Natural killer cell (primary cell): ENCODE results near the gene EPHB1. TPM values are rescaled to one million over a fixed set of nuclear protein-coding genes. Genes with fewer than 3 reads are reported as not detected.

Experiments
- ATAC-seq, 3 donors: fragments of 150-1000 bp in 2 of 3; fragments of 200-7000 bp in 1 of 3; cut with Tn5 transposase; 1 replicate in 1 of 3; 2 replicates in 2 of 3; pipeline ENCODE4 v1.10.0; 2021; ENCODE audit warnings: mild to moderate bottlenecking in 2 of 3, moderate library complexity in 2 of 3
- DNase-seq, 2 donors: peaks; one replicate each; pipeline versions ENCODE4 v3.0.0 to v3.0.0-alpha.2; 2013 to 2021; ENCODE audit warnings: mixed read lengths in 1 of 2
- H3K27ac ChIP-seq: one replicate; pipeline ENCODE4 v1.5.1; 2013; ENCODE audit warnings: mild to moderate bottlenecking, low read length
- H3K27me3 ChIP-seq: one replicate; pipeline ENCODE4 v1.6.1; 2013; ENCODE audit warnings: low read length; ENCODE audit not compliant: control insufficient read depth, insufficient read depth
- H3K36me3 ChIP-seq: one replicate; pipeline ENCODE4 v1.6.1; 2013; ENCODE audit warnings: low read length; ENCODE audit not compliant: control insufficient read depth, insufficient read depth
- H3K4me1 ChIP-seq: one replicate; pipeline ENCODE4 v1.6.1; 2013; ENCODE audit warnings: low read length; ENCODE audit not compliant: control insufficient read depth, insufficient read depth
- H3K4me3 ChIP-seq: one replicate; pipeline ENCODE4 v1.5.1; 2013; ENCODE audit warnings: low read length
- H3K9me3 ChIP-seq: one replicate; pipeline ENCODE4 v1.6.1; 2013; ENCODE audit warnings: low read length; ENCODE audit not compliant: control insufficient read depth, insufficient read depth
- H3K27ac Mint-ChIP-seq, 2 donors: one replicate each; pipeline ENCODE4 v1.8.0; 2022; ENCODE audit warnings: mild to moderate bottlenecking in 2 of 2, mixed read lengths in 2 of 2, moderate library complexity in 1 of 2
- H3K27me3 Mint-ChIP-seq, 2 donors: one replicate each; pipeline ENCODE4 v1.8.0; 2022; ENCODE audit warnings: low read depth in 2 of 2, mixed read lengths in 2 of 2
- H3K36me3 Mint-ChIP-seq: one replicate; pipeline ENCODE4 v1.8.0; 2022; ENCODE audit warnings: mixed read lengths
- H3K4me1 Mint-ChIP-seq, 2 donors: one replicate each; pipeline ENCODE4 v1.8.0; 2022; ENCODE audit warnings: mixed read lengths in 2 of 2
- H3K4me3 Mint-ChIP-seq: one replicate; pipeline ENCODE4 v1.8.0; 2022; ENCODE audit warnings: mild to moderate bottlenecking, moderate library complexity, mixed read lengths
- H3K9me3 Mint-ChIP-seq, 2 donors: one replicate each; pipeline ENCODE4 v1.8.0; 2022; ENCODE audit warnings: mixed read lengths in 2 of 2
- CTCF ChIP-seq: fragments of 200-600 bp; IDR thresholded peaks from one replicate; pipeline ENCODE4 v1.8.0; 2022; ENCODE audit warnings: antibody characterized with exemption
- WGBS: methylation state at CpG from one replicate; pipeline ENCODE4 v1.1.7; 2013; ENCODE audit warnings: missing lambda C conversion rate; ENCODE audit not compliant: insufficient coverage; 5-methylcytosine and 5-hydroxymethylcytosine counted together
- intact Hi-C: fragments of 100-400 bp; cut with micrococcal nuclease; formaldehyde crosslinking; loops from one replicate; pipeline ENCODE4 v1.14.2; 2022
- total RNA-seq, 4 donors: library from RNA; stranded (reverse); fragments of 120-200 nt in 1 of 4; gene quantifications; one replicate each; pipeline versions ENCODE4 v1.2.3 to v1.2.4, GENCODE V29; 2013 to 2022

Gene EPHB1
- total RNA-seq, 3 donors from 2014 or later (not counting 1 experiment from before 2014, with no cell fraction given): 0.60 TPM; not detected in 2

- Histone ChIP-seq H3K4me1 (no peaks in the 10 kb centered on the region), H3K9me3 (no peaks in the 10 kb centered on the region), H3K27ac (no peak overlapping the region), H3K36me3 (no peaks in the 10 kb centered on the region), H3K4me3 (no peak overlapping the region), H3K27me3 (no peaks in the 10 kb centered on the region)
- Mint-ChIP-seq H3K4me3 (no peak overlapping the region), H3K27me3 (peaks cover 0 to 7% of the 10 kb centered on the region in 2 donors), H3K4me1 (no peaks in the 10 kb centered on the region), H3K36me3 (no peaks in the 10 kb centered on the region), H3K27ac (no peak overlapping the region), H3K9me3 (peaks cover 0 to 2% of the 10 kb centered on the region in 2 donors)
- intact Hi-C loops: no loop called here
- DNase-seq (no peak), ATAC-seq (no peak)
- no peak for TF ChIP-seq CTCF
- 63% methylated on average over 1 of the region's 2 CpGs for WGBS
Observed at GRCh38 chr3:134988666-134989065, 193.6 kb downstream of the EPHB1 start.

- Mint-ChIP-seq H3K4me1 (no peaks in the 10 kb centered on the region), H3K27me3 (peaks cover 0 to 6% of the 10 kb centered on the region in 2 donors), H3K4me3 (no peak overlapping the region), H3K9me3 (peaks cover 0 to 2% of the 10 kb centered on the region in 2 donors), H3K27ac (no peak overlapping the region), H3K36me3 (no peaks in the 10 kb centered on the region)
- H3K36me3 ChIP-seq: no peaks in the 10 kb centered on the region
- H3K9me3 ChIP-seq: no peaks in the 10 kb centered on the region
- no peak for TF ChIP-seq CTCF
- WGBS: 39% methylated on average over 2 of the region's 4 CpGs
- ATAC-seq (no peak), DNase-seq (no peak)
- H3K4me3 ChIP-seq: no peak overlapping the region
- H3K27me3 ChIP-seq: no peaks in the 10 kb centered on the region
- H3K27ac ChIP-seq: no peak overlapping the region
- H3K4me1 ChIP-seq: no peaks in the 10 kb centered on the region
- intact Hi-C loops: no loop called here
Observed at GRCh38 chr3:134991003-134991402, 195.9 kb downstream of the EPHB1 start.

- Mint-ChIP-seq H3K27me3 (peaks cover under 1 to 6% of the 10 kb centered on the region in 2 donors), H3K27ac (no peak overlapping the region), H3K4me1 (no peaks in the 10 kb centered on the region), H3K9me3 (peaks cover 0 to 2% of the 10 kb centered on the region in 2 donors), H3K4me3 (no peak overlapping the region), H3K36me3 (no peaks in the 10 kb centered on the region)
- no peaks in the 10 kb centered on the region for H3K9me3 ChIP-seq
- no peaks in the 10 kb centered on the region for H3K36me3 ChIP-seq
- H3K27me3 ChIP-seq: no peaks in the 10 kb centered on the region
- ATAC-seq (no peak), DNase-seq (no peak)
- no peak for TF ChIP-seq CTCF
- no peak overlapping the region for H3K4me3 ChIP-seq
- no peaks in the 10 kb centered on the region for H3K4me1 ChIP-seq
- H3K27ac ChIP-seq: no peak overlapping the region
- 82% methylated on average over 2 of the region's 2 CpGs for WGBS
- intact Hi-C loops: no loop called here
Observed at GRCh38 chr3:134991472-134992010, 196.5 kb downstream of the EPHB1 start.

- Histone ChIP-seq H3K4me1 (no peaks in the 10 kb centered on the region), H3K27me3 (no peaks in the 10 kb centered on the region), H3K36me3 (no peaks in the 10 kb centered on the region), H3K4me3 (no peak overlapping the region), H3K27ac (no peak overlapping the region), H3K9me3 (no peaks in the 10 kb centered on the region)
- no peak for DNase-seq
- Mint-ChIP-seq H3K4me3 (no peak overlapping the region), H3K27ac (no peak overlapping the region), H3K27me3 (peaks cover 6 to 7% of the 10 kb centered on the region in 2 donors), H3K9me3 (peaks cover 0 to 2% of the 10 kb centered on the region in 2 donors), H3K4me1 (no peaks in the 10 kb centered on the region), H3K36me3 (no peaks in the 10 kb centered on the region)
- WGBS: 85% methylated on average over 7 of the region's 7 CpGs
- ATAC-seq: no peak
- no peak for TF ChIP-seq CTCF
- intact Hi-C loops: no loop called here
Observed at GRCh38 chr3:134992180-134992579, 197.1 kb downstream of the EPHB1 start.
